GM19324 (cell line): ENCODE data around the gene FGF12.

Experiments
- ATAC-seq: cut with Tn5 transposase; IDR thresholded peaks from one replicate; pipeline ENCODE4 v1.9.1; 2021; ENCODE audit warnings: mild to moderate bottlenecking, moderate library complexity; ENCODE audit not compliant: unreplicated experiment, low FRiP score

FGF12 gene

DNA sequence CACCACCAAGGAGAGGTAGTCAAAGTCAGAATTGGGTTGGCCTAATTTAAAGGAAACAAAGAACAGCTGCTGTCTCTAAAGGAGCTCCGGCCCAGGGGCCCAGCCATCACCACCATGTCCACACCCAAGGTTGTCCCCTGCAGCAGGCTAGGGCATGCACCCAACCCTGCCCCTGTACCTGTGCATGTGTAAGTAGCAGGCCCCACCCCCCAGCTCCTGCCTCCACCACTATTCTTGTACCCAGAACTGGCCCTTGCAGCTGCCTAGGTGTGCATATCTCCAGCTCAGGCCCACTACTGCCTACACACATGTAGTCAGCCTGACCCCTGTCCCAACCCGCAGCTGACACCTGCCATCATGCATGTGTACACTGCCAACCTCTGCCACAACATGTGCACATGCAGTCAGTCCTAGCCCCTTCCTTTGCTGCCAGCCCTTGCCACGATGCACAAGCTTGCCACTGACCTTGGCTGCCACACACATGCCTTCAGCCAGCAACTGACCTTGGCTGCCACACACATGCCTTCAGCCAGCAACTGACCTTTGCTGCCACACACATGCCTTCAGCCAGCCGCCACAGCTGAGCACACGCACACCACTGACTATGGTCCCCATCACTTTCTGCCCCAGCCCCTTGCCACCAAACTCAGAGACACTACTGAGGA is 39.7 kb downstream of the FGF12 start:
- no peak for ATAC-seq

DNA sequence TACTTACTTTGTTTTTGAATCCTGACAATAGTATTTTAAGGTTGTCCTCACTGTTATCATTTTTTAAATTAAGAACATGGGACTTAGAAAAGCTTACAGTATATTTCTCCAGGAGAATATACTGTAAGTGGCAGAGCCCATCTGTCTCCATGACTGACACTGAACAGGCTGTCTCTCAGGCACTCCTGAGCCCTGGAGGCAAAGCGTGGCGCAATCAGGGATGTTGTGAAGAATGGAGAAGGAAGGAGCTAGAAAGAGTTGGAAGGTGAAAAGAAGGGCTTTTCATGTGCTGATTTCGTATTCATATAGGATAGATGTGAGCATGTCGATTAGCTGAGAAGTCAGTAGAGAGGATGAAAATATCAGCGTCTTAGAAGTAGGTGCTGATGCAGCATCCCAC is 41.5 kb downstream of the FGF12 start:
- no peak for ATAC-seq

DNA sequence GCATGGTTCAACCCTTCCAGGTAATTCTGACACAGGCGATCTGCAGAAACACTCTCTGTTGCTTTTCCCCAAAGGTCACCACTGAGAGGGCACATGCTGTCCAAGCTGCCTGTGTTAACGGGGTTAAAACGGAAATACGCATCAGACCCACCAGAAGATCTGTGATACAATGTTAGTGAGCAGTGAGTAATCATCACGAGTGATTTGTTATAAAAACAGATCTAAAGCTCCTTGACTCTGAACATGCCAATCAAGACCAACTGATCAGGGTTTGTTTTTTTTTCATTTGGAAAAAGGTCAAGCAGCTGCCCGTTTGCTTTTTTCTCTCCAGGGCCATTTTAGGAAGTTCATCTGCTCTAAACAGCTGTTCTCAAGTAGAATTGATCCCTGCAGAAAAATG is 43.2 kb downstream of the FGF12 start:
- no peak for ATAC-seq

DNA sequence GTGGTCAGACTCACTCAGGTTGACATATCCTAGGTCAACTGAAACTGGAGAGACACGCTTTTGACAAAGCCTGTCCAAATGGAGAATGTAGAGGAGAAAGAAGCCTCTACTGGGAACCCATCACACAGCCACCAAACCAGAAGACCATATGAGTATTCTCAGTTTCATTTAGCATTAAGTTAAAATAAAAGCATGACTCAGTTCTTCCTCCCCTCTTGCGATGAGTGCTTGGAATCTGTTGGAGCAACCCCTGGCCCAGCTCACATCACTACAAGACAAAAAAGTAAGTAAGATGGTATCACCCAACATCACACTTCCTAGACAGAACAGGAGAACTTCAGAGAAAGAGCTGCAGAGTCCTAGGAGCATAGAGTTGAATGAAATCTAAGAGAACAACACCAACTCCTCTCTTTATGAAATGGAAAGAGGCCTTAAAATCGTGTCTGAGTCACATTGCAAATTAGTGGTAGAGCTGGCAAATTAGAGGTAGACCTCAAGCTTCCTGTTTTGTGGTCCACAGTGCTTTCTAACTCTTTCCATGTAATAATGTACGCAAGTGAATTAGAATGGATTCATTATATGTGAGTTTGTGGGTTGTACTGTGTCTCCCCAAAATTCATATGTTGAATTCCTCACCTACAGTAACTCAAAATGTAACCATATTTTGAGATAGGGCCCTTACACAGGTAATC is 51.2 kb downstream of the FGF12 start:
- ATAC-seq, result no peak

DNA sequence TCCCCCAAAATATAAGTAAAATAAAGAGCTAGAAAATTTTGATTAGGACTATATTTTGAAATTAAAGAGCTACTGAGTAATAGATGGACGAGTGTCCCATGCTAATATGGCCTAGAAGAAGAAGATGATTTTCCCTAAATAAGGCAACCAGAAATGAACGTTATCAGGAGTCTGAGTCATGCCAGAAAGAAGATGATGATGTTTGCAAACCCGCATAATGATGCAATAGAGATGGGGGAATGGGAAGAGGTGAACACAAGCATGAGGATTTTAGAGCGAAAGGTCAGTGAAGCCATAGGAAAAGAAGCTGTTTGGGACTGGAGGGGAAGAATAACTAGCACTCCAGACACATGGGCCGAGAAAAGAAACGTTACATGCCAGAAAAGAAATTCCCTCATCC is 71.7 kb downstream of the FGF12 start:
- no peak for ATAC-seq

DNA sequence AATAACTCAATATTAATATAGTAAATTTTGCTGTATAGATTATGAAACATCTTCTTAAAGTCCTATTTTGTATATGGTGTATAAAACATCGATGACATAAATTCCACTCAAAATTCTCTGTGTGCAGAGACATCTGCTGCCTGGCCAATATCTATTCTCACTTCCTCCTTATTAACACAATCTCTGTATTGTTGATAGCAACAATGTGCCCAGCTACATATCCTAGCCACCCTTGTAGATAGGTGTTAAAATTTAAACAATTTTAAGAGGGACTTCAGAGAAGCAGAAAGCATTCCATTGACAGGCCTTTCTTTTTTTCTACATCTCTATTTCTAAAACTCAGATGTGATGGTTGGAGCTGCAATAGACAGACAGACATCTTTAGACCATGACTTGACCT is 72.3 kb downstream of the FGF12 start:
- ATAC-seq, result no peak

DNA sequence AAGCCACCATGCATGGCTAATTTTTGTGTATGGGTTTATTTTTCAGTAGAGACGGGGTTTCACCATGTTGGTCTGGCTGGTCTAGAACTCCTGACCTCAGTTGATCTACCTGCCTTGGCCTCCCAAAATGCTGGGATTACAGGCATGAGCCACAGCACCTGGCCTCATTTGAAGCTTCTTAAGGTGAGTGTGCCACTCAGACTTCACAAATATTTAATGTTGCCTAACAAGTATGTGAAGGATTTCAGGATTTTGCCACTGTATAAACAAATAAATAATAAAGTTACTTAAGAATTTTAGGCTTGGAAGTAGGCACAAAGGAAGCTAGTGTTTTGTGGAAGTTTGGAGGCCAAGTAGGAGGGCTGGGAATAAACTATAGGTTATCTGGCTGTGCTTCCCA is 73.5 kb downstream of the FGF12 start:
- ATAC-seq, result no peak

DNA sequence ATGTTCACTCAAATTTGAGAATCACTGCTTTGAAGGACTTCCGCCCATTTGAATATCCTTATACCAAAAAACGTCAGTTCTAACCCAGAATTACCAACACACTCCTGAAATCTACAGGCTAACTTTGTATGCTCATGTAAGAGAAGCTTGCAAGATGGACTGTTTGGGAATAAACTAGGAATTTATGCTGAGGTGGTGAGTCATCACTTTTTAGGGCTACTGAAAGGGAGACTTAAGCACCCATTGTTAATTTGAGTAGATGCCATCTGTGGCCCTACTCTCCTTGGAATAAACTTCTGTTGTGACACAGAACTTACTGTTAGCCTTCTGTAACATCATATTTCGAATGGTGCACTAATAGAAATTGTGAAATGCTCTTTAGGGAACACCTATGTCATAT is 74.6 kb downstream of the FGF12 start:
- no peak for ATAC-seq

DNA sequence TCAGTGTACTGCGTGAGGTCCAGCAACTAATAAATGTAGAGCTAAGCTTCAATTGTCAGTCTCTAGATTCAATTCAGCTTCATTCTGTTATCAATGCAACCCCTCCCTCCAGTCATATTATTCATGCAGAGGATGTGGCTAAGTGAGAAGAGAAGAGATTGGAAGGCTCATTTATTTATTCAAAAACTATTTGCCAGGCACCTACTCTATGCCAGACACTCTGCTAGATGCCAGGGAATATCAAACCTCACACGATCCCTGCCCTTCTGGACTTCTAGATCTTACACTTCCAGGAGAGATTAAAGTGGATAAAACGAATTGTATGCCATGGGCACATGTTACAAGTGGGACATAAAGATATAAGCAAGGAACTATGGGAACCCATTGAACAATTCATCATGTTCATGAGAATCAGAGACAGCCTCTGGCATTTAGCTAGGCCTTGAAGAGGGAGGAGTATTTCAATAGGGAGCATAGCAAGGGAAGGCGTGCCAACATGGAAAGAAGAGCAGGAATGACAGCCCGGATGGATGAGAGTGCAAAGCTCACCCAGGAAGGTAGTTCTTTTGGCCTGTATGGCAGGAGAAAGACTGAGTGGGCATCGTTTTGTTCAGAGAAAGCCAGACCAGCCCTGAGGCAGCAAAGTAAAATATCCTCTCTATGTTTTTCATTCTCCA is 75.4 kb downstream of the FGF12 start:
- no peak for ATAC-seq

DNA sequence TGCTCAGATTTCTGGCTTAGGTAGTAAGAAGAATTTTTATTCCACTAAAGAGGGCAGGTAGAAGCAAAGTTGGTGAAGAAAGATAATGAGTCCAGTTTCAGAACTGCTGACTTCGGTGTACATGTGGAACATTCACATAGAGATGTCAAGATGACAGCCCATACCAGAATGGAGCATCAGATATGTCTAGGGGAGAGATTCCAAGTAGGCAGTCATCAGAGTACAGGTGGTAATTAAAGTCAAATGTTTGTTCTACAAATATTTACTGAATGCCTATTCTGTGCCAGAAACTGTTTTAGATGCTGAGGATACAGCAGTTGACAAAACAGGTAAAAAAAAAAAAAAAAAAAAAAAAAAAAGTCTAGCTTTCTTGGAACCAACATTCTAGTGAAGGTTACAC is 81.9 kb downstream of the FGF12 start:
- no peak for ATAC-seq

DNA sequence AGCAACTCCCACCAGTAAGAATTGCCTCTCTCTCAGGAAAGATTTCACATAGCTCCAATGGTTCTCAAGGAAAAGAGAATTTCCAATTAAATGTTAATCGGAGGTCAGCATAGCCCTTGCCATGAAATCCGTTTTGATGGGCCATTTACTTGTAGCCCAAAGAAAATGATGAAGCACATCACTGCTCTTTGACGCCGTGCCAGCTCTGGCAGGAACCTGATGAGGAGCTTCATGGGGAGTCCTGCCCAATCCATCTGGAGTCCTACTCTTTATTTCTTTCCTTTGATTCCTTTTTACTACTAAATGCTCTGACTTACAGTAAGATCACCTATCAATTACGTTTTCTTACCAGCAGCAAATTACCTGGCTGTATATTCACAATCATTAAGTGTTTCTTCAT is 84.7 kb downstream of the FGF12 start:
- no peak for ATAC-seq

DNA sequence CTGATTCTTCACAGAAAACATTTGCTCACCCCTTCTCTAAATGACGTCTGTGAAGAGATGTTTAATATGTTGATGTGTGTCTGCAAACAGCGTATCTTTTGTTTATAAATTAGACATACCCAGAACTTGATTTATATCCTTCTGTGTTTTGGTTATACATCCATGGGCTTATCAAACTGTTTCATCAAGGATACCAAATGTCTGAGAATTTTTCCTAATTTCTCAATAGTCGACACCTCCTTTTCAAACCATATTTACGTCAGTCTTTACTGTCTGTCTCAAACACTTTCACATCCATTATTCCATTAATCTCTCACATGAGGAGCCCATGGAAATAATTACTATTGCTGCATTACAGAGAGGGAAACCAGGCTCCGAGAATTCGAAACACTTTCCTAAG is 85.4 kb downstream of the FGF12 start:
- no peak for ATAC-seq

DNA sequence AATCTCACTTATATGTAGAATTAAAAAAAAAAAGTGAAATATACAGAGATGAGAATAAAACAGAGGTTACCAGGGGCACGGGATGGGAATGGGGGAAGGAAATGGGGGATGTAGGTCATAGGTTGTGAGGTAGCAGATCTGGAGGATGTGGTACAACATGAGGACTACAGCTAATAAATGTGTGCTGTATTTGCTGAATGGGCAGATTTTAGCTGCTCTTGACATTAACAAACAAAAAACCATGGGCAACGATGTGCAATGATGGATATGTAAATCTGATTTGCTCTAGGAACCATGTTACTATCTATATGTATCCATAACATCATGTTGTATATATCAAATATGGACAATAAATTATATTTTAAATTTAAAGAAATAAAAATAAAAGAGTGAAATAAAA is 87.4 kb downstream of the FGF12 start:
- ATAC-seq, result no peak

DNA sequence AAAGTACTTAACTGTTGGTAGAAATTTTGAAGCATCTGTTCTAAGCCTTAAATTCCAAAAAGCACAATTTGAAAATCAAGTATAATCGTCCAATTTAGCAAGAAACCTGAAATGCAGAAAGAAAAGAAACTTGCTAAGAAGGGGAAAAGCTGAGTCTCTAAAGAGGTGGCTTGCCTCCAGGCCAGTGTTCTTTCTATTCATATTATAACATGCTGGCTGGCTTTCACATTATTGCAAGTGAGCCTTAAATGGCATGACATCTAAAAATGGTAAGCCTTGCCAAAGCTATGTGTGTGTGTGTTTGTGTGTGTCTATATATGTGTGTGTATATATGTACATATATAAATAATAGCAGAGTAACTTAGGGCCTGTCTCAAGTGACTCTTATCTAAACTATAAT is 89.5 kb downstream of the FGF12 start:
- ATAC-seq, result no peak

DNA sequence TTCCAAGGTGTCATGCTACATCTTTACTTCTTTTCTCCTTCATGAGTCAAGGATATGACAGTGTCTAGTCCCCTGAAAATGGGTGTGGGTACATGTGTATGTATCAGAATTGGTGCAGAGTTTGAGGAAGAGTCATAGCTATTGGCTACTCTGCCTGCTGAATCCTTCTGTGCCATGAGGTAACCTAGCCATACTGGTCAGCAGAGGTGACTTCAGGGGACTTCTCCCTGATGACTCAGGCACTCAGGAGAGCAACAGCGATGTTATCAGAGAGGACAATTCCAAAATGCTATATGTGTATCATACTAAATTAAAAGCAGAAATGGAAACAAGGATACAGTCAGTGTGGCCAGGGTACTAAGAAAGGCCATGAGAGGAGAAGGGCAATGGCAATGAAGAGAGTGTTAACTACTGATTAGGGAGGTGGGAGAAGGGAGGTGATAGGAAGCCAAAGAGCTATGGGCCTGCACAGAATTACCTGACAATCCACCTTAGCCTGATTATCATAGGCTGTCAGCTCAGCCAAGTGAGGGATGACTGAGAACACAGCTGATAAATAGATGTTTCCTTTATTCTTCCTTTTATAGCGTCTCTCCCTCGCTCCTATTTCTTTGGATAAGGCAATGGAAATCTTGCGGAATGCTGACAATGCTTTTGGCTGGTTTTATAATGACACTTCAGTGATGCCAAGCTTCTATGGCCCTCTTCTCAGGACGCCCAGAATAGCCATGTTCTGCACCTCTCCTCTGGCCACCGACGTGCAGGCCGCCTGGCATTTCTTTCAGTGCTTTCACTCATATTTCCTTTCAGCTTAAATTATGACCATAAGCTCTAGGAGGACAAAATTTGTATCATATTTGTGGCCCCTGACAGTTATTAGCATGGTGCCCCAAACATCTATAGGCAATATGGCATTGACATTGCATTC is 90.6 kb downstream of the FGF12 start:
- no peak for ATAC-seq

DNA sequence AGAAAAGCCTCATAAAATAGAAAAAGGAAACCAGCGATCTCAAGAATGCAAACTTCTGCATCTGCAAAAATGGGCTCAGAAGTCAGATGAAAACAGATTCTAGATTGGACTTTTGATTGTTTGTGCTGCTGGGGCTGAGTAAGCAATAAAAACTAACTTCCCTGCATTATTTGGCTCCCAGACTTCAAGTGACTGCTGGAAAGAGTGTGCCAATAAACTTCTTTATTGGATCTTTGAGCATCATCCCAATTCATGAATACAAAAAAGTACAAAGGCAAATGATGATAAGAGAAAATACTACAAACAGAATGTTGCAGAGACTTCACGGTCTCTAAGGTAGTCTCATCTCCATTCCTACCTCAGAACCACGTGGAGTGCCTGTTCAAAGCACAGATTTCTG is 97.9 kb downstream of the FGF12 start:
- ATAC-seq, result no peak

DNA sequence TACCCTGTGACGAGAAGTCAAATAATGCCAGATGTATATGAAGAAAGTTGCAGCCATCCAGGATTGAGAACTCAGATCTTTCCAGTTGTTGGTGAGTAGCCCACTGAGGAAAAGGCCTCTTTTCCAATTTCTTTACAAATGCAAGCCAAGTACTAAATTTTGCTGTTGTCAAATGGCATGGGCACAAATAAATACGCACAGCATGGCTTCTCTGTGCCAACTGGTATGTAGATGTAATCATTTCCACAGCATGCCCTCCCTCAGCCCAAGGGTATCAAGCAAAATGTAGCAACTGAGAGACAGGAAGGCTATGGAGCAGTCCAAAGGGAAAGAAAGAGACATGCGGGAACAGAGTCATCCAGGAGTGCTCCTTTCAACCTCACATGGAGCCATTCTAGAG is 105.4 kb downstream of the FGF12 start:
- ATAC-seq, result no peak

DNA sequence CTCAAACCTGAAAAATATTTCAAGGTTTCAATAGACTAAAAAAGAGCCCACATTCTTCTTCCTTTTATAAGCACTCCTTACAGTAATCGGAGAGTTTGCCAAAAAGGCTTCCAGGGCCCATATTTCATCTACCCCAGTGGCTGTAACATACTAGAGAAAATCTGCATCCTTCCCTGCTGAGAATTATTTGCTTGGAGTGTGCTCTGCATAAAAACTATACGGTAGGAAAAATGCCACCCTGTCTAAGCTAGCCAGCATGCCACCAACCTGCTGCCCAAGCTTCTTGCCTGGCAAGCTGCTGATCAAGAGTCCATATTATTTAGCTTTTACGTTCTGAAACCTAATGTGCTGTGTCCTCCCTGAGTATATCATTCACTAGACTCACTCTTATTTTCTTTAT is 107.1 kb downstream of the FGF12 start:
- ATAC-seq, result no peak

DNA sequence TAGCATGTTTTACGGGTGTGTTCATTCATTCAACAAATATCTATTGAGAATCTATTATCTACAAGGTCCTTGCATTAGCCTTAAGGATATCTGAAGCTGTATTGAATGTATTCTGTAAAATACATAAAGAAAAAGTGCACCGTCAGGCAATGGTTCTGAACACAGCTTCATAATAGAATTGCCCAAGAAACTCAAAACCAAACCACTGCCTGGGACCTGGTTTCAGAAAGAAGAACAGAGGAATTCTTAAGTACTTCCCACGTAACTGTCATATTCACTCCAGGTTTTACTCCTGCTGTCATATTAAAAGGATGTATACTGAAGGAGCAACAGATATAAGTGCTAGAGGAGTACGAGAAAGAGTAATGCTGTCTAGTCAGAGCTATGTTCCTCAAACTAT is 115.9 kb downstream of the FGF12 start:
- no peak for ATAC-seq

DNA sequence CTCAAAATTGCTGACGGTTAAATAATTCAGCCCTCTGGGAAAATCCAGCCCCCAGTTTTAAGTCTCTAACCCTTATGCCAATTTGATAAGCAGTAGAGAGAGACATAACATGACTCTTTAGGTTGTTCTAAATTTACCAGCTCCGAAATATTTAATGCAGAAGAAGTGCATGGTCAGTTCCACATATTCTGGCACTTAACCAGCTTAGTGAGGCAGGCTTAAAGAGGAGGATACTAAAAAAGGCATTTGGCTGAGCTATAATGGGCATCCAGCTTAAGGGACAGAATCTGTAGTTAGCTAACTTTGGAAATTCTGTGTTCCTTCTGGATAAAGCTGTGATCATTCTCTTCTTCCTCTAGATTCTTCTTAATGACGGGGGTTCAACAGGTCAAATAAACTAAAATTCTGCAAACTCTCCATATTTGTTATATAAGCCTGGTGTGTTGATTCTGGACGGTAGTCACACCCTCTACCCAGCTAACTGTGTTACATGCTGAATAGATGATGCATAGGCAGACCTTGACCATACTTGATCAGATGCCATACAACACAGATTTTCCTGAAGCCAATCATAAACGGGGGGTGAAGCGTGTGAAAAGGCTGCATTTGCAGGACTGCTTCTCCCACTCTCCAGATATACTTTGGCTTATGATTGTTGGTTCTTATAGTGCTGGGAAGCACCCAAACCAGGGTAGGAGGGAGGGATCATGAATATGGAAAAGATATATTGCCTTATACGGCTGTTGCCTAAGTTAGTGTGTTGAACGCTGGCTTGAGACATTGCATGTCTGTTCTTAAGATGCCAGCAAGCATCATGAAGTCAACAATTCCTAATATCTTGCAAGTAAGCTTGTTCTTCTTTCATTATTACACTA is 118.4 kb downstream of the FGF12 start:
- ATAC-seq, result no peak
